Endometrial microvascular endothelial cells (primary cell): ENCODE data around the gene TMEM225. TPM values are rescaled to one million over a fixed set of nuclear protein-coding genes. Genes with fewer than 3 reads are reported as not detected.

Experiments used
- in situ Hi-C: cut with HindIII; loops from 2 replicates; pipeline ENCODE4 v1.10.0; 2017; ENCODE audit warnings: low sequenced_read_pairs, low pct_unique_long_range_greater_than_20kb; ENCODE audit errors: inconsistent ontology term
- total RNA-seq: library from RNA; depleted of rRNA; stranded (reverse); fragments of >200 nt; gene quantifications from one replicate; pipeline ENCODE4 v1.2.3, GENCODE V29; 2015; ENCODE audit errors: inconsistent ontology term

TMEM225 gene
- total RNA-seq, 1 donor from 2014 or later = not detected

DNA sequence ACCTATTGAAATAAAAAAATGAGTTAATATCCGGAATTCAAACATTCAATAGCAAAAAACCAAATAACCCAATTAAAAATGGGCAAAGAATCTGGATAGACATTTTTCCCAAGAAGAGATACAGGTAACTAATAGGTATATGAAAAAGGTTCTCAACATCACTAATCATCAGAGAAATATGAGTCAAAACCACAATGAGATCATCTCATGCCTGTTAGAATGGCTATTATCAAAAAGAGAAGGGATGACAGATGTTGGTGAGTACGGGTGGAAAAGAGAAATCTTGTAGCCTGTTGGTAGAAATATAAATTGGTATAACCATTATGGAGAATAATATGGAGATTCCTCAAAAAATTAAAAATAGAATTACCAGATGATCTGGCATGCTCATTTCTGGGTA is 52.4 kb downstream of the TMEM225 start:
- in situ Hi-C loops = no loop called here

Other genes starting within 250 kb of the TMEM225 start
- 0.56 TPM for gene SCN3B, start 231.0 kb downstream of the TMEM225 start, total RNA-seq
- gene ZNF202, start 144.0 kb downstream of the TMEM225 start, total RNA-seq = 8.3 TPM
- not detected for gene OR6X1, start 131.2 kb downstream of the TMEM225 start, total RNA-seq
- gene OR6M1, start 79.3 kb downstream of the TMEM225 start, total RNA-seq = not detected
- not detected for gene OR8D4, start 16.5 kb upstream of the TMEM225 start, total RNA-seq
- not detected for gene OR4D5, start 53.9 kb upstream of the TMEM225 start, total RNA-seq
- not detected for gene OR6T1, start 58.2 kb upstream of the TMEM225 start, total RNA-seq
- gene OR10S1, start 92.1 kb upstream of the TMEM225 start, total RNA-seq = not detected
- gene OR10G6, start 109.5 kb upstream of the TMEM225 start, total RNA-seq = not detected
- gene OR10G4, start 127.3 kb upstream of the TMEM225 start, total RNA-seq = not detected
- not detected for gene OR10G9, start 137.3 kb upstream of the TMEM225 start, total RNA-seq
- not detected for gene OR10G8, start 141.1 kb upstream of the TMEM225 start, total RNA-seq
- gene OR10G7, start 155.7 kb upstream of the TMEM225 start, total RNA-seq = not detected
- 19.7 TPM for gene VWA5A, start 229.8 kb upstream of the TMEM225 start, total RNA-seq